WI38 (cell line): Measurements from ENCODE around the gene TMPRSS12.
"Not testable (repeated sequence)": the region's sequence is repeated elsewhere in the genome, so short reads cannot be mapped to it uniquely, and the experiment has no call there.

Experiments used
- H3K4me3 ChIP-seq: 2 replicates; pipeline ENCODE4 v1.5.1; 2011; ENCODE audit warnings: low read depth, mild to moderate bottlenecking, control low read depth, low read length
- CTCF ChIP-seq: IDR thresholded peaks from 2 replicates; pipeline ENCODE4 v1.5.1; 2012; ENCODE audit warnings: low read depth, mild to moderate bottlenecking, control low read depth, low read length

The TMPRSS12 gene

GRCh38 chr12:50882563-50882962 is 39.8 kb downstream of the TMPRSS12 start:
- no peak overlapping the region for H3K4me3 ChIP-seq
- no peak for TF ChIP-seq CTCF

GRCh38 chr12:50887191-50887590 is 44.5 kb downstream of the TMPRSS12 start:
- H3K4me3 ChIP-seq = no peak overlapping the region
- no peak for TF ChIP-seq CTCF

- H3K4me3 ChIP-seq = no peak overlapping the region
- no peak for TF ChIP-seq CTCF
Observed at GRCh38 chr12:50888666-50889065, 45.9 kb downstream of the TMPRSS12 start.

GRCh38 chr12:50894241-50894640 is 51.5 kb downstream of the TMPRSS12 start:
- no peak for TF ChIP-seq CTCF
- no peak overlapping the region for H3K4me3 ChIP-seq

- TF ChIP-seq CTCF = no peak
Observed at GRCh38 chr12:50901685-50902113, 59.0 kb downstream of the TMPRSS12 start.

GRCh38 chr12:50908479-50908878 is 65.8 kb downstream of the TMPRSS12 start:
- H3K4me3 ChIP-seq = not testable (repeated sequence)

More at GRCh38 chr12:50901685-50902113, 59.0 kb downstream of the TMPRSS12 start:
- H3K4me3 ChIP-seq = no peak overlapping the region

- not testable (repeated sequence) for H3K4me3 ChIP-seq
Observed at GRCh38 chr12:50912361-50912760, 69.6 kb downstream of the TMPRSS12 start.

GRCh38 chr12:50913224-50913623 is 70.5 kb downstream of the TMPRSS12 start:
- no peak for TF ChIP-seq CTCF
- no peak overlapping the region for H3K4me3 ChIP-seq
